Activated CD8-positive, alpha-beta T cell treated with anti-CD3 and anti-CD28 coated beads for 36 hours (primary cell): ENCODE results near the gene CDKN1A. TPM values are rescaled to one million over a fixed set of nuclear protein-coding genes. Genes with fewer than 3 reads are reported as not detected.
"Not testable (repeated sequence)": the region's sequence is repeated elsewhere in the genome, so short reads cannot be mapped to it uniquely, and the experiment has no call there.

Experiments
- ATAC-seq: fragments of 200-7000 bp; cut with Tn5 transposase; one replicate; pipeline ENCODE4 v1.10.0; 2021; ENCODE audit warnings: mild to moderate bottlenecking, moderate library complexity
- CTCF ChIA-PET: fragments of 350-600 bp; sonication (Branson Sonifier 250); formaldehyde crosslinking; loops from one replicate; lab custom pipeline; 2021; ENCODE audit warnings: antibody characterized with exemption; lab: Charles Lee
- POLR2A ChIA-PET: fragments of 350-600 bp; sonication (Branson Sonifier 250); formaldehyde crosslinking; loops from one replicate; lab custom pipeline; 2021; ENCODE audit warnings: antibody characterized with exemption; lab: Charles Lee
- DNase-seq: peaks from one replicate; pipeline ENCODE4 v3.0.0-alpha.2; 2020
- H3K27ac Mint-ChIP-seq: one replicate; pipeline ENCODE4 v1.8.0; 2021; ENCODE audit warnings: mild to moderate bottlenecking, mixed read lengths
- H3K27me3 Mint-ChIP-seq: one replicate; pipeline ENCODE4 v1.8.0; 2021; ENCODE audit warnings: mixed read lengths
- H3K36me3 Mint-ChIP-seq: one replicate; pipeline ENCODE4 v1.8.0; 2021; ENCODE audit warnings: low read depth, mixed read lengths
- H3K4me1 Mint-ChIP-seq: one replicate; pipeline ENCODE4 v1.8.0; 2021; ENCODE audit warnings: low read depth, mixed read lengths
- H3K4me3 Mint-ChIP-seq: one replicate; pipeline ENCODE4 v1.8.0; 2021; ENCODE audit warnings: mild to moderate bottlenecking, moderate library complexity, mixed read lengths
- H3K9me3 Mint-ChIP-seq: one replicate; pipeline ENCODE4 v1.8.0; 2021; ENCODE audit warnings: mixed read lengths
- intact Hi-C: fragments of 100-400 bp; cut with micrococcal nuclease; formaldehyde crosslinking; loops from one replicate; pipeline ENCODE4 v1.10.0; 2022
- total RNA-seq, 2 experiments: library from RNA; stranded (reverse); gene quantifications; one replicate each; pipeline ENCODE4 v1.2.3, GENCODE V29; 2021
- TF ChIP-seq, protein P1 (sequence below): fragments of 200-600 bp; IDR thresholded peaks from one replicate; pipeline ENCODE4 v1.8.0; 2022; ENCODE audit warnings: antibody characterized with exemption, mild to moderate bottlenecking

The CDKN1A gene
- total RNA-seq, 2 experiments from 2014 or later: 42.3 to 47.4 TPM

DNA sequence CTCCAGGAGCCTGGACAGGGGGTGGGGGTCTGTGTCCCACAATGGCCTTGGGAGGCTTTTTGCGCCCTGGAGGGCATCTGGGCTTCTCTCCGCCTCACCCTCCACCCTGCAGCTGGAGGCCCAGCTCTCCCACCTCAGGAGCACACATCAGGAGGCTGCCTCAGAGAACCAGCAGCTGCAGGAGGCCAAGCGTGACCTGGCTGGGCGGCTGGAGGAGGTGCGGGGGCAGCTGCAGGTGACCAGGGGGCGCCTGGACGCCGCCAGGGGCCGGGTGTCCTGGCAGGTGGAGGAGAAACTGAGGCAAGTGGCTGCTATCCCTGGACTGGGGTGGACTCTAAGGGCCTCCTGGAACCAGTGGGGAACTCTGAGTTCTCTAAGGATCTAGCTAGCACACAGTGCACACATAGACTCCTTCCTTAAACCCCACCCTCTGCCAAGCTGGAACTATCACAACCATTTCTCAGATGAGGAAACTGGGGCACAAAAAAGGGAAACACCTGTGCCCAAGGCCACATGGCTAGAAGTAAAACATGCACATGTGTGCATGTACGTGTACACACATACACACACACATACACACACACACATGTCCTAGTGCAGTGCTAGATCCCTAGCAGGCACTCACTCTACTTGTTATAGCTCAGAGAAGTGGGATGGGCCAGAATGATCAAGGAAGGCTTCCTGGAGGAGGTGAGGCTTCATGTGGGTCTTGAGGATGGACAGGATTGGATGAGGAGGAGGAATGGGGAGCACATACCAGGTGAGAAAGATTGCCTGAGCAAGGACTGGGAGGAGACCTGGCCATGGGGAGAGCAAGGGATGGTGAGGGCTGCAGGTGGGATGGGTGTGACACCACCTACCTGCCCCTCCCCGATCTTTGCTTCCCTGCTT lies 42.0 kb downstream of the CDKN1A start:
- no peaks in the 10 kb centered on the region for H3K4me1 Mint-ChIP-seq
- H3K36me3 Mint-ChIP-seq: no peaks in the 10 kb centered on the region
- H3K27ac Mint-ChIP-seq: no peak overlapping the region
- DNase-seq (no peak), ATAC-seq (no peak)
- ChIA-PET CTCF (interaction anchor here (1.1 kb wide), 1 partner anchor 105 kb away, joined by 3 read pairs; no protein-coding TSS in a partner anchor), POLR2A (interaction anchor here (1.5 kb wide), 1 partner anchor 11 kb away, joined by 5 read pairs; no protein-coding TSS in a partner anchor)
- H3K4me3 Mint-ChIP-seq: no peak overlapping the region
- no peaks in the 10 kb centered on the region for H3K27me3 Mint-ChIP-seq
- TF ChIP-seq, protein P1, sequence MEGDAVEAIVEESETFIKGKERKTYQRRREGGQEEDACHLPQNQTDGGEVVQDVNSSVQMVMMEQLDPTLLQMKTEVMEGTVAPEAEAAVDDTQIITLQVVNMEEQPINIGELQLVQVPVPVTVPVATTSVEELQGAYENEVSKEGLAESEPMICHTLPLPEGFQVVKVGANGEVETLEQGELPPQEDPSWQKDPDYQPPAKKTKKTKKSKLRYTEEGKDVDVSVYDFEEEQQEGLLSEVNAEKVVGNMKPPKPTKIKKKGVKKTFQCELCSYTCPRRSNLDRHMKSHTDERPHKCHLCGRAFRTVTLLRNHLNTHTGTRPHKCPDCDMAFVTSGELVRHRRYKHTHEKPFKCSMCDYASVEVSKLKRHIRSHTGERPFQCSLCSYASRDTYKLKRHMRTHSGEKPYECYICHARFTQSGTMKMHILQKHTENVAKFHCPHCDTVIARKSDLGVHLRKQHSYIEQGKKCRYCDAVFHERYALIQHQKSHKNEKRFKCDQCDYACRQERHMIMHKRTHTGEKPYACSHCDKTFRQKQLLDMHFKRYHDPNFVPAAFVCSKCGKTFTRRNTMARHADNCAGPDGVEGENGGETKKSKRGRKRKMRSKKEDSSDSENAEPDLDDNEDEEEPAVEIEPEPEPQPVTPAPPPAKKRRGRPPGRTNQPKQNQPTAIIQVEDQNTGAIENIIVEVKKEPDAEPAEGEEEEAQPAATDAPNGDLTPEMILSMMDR: no peak
- intact Hi-C loops: no loop called here
- no peaks in the 10 kb centered on the region for H3K9me3 Mint-ChIP-seq

DNA sequence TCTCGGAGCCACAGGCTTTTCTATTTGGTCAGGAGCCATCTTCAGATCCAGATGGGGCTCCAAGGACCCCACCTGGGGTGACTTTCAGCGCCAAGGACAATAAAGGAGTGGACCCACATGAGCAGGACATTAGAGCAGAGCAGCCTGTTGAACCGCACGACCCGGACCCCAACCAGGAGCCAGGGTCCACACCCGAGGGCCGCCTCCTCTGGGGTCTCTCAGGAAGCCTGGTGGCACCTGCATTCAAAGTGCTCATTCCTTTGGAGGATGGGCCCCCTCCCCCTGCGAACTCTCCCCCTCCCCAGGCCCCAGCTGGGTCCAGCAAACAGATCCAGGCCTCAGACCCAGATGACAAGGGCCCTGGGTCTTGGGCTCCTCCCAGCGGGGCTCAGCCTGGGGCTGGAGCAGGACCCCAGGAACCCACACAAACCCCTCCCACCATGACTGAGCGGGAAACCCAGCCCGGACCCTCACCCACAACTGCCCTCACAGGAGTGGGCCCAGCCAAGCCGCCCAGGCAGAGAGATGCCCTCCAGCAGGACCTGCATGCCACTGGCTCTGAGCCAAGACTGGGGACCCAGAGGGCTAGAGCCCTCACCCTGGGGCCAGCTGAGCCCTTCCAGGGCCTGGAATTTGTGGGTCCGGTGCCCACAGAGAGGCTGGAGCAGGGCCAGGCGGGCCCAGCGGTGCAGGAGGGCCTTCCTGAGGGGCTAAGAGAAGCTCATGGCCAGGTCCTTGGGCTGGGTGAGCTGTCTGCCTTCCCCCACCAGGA lies 43.0 kb downstream of the CDKN1A start:
- TF ChIP-seq, protein P1: no peak
- intact Hi-C loops: no loop called here
- DNase-seq: no peak
- ChIA-PET CTCF (interaction anchor here (1.4 to 1.5 kb wide), 2 partner anchors 38 to 79 kb away, joined by 4 to 7 read pairs; no protein-coding TSS in a partner anchor), POLR2A (no interaction called here)
- Mint-ChIP-seq H3K27ac (no peak overlapping the region), H3K9me3 (no peaks in the 10 kb centered on the region), H3K4me3 (no peak overlapping the region), H3K4me1 (no peaks in the 10 kb centered on the region), H3K36me3 (no peaks in the 10 kb centered on the region), H3K27me3 (no peaks in the 10 kb centered on the region)
- no peak for ATAC-seq

DNA sequence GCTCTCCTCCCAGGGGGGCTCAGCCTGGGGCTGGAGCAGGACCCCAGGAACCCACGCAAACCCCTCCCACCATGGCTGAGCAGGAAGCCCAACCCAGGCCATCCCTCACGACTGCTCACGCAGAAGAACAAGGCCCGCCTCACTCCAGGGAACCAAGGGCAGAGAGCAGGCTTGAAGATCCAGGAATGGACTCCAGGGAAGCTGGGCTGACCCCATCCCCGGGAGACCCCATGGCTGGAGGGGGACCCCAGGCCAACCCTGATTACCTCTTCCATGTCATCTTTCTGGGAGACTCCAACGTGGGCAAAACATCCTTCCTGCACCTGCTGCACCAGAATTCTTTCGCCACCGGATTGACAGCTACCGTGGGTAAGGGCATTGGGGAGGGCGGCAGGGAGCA lies 43.9 kb downstream of the CDKN1A start:
- intact Hi-C loops: no loop called here
- no peaks in the 10 kb centered on the region for H3K27me3 Mint-ChIP-seq
- CTCF ChIA-PET: interaction anchor here (1.4 to 1.5 kb wide), 2 partner anchors 37 to 80 kb away, joined by 4 to 7 read pairs; no protein-coding TSS in a partner anchor
- POLR2A ChIA-PET: no interaction called here
- DNase-seq (no peak), ATAC-seq (no peak)
- no peak overlapping the region for H3K4me3 Mint-ChIP-seq
- H3K27ac Mint-ChIP-seq: no peak overlapping the region
- TF ChIP-seq, protein P1: no peak
- H3K36me3 Mint-ChIP-seq: no peaks in the 10 kb centered on the region
- H3K4me1 Mint-ChIP-seq: no peaks in the 10 kb centered on the region
- no peaks in the 10 kb centered on the region for H3K9me3 Mint-ChIP-seq

DNA sequence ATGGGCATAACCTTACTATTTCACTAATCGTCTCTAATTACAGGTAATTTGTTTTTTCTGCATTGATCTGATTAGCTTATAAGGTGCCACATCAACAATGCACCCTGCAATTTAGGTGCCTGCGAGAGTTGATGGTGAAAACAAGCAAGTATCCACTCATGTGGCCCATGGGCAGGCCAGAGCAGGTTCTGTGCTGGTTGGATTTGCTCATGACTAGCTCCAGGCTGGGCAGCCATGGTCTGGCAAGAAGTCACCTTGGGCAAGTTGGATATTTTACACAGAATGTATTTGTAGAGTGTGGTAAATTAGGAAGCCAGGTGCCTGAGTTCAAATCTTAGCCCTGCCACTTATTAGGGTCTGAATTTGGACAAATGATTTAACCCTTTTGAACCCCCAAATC lies 44.4 kb downstream of the CDKN1A start:
- TF ChIP-seq, protein P1: no peak
- intact Hi-C loops: no loop called here
- Mint-ChIP-seq H3K27me3 (no peaks in the 10 kb centered on the region), H3K36me3 (no peaks in the 10 kb centered on the region), H3K27ac (no peak overlapping the region), H3K9me3 (no peaks in the 10 kb centered on the region), H3K4me3 (no peak overlapping the region), H3K4me1 (peaks cover 5% of the 10 kb centered on the region)
- POLR2A ChIA-PET: no interaction called here
- CTCF ChIA-PET: interaction anchor here (1.4 to 1.6 kb wide), 3 partner anchors 13 to 80 kb away, joined by 4 to 7 read pairs (median 7); no protein-coding TSS in a partner anchor
- ATAC-seq: no peak
- no peak for DNase-seq

DNA sequence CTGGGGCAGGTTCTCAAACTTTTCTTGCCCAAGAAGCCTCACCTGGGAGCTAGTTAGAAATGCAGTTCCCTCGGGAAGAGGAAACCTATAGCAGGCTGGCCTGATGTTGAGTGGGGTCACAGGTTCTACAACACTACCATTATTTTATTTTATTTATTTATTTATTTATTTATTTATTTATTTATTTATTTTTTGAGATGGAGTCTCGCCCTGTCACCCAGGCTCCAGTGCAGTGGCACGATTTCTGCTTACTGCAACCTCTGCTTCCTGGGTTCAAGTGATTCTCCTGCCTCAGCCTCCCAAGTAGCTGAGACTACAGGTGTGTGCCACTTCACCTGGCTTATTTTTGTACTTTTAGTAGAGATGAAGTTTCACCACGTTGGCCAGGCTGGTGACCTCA lies 45.5 kb downstream of the CDKN1A start:
- ChIA-PET POLR2A (interaction anchor here (0.6 kb wide), 1 partner anchor 96 kb away, joined by 3 read pairs; no protein-coding TSS in a partner anchor), CTCF (interaction anchor here (0.7 to 2.3 kb wide), 18 partner anchors 9 to 369 kb away, joined by 3 to 13 read pairs (median 4); partner anchors contain the start of genes CDKN1A and RAB44)
- intact Hi-C loops, H3K36me3 Mint-ChIP-seq, H3K9me3 Mint-ChIP-seq, ATAC-seq, H3K27ac Mint-ChIP-seq, DNase-seq, H3K4me1 Mint-ChIP-seq, H3K4me3 Mint-ChIP-seq, H3K27me3 Mint-ChIP-seq: not testable (repeated sequence)
